Esophagus muscularis mucosa (tissue), 4 donors: ENCODE results near the gene QTRT2. TPM values are rescaled to one million over a fixed set of nuclear protein-coding genes. Genes with fewer than 3 reads are reported as not detected.
A peak's percentile ranks its signal among the peaks of the same experiment; 100 is the strongest.

Source experiments
- DNase-seq: peaks from one replicate; pipeline ENCODE4 v3.0.0-alpha.2; 2017; ENCODE audit errors: extremely low spot score
- H3K27ac ChIP-seq, 4 donors: fragments of 200-600 bp; sonication (generic); replicated peaks in 1 of 4; 1 replicate in 3 of 4; 2 replicates in 1 of 4; pipeline ENCODE4 v1.5.1; 2016 to 2019; ENCODE audit warnings: mild to moderate bottlenecking in 1 of 4
- H3K27me3 ChIP-seq, 4 donors: fragments of 200-600 bp; sonication (generic); one replicate each; pipeline versions ENCODE4 v1.5.1 to v1.6.0; 2016 to 2019
- H3K36me3 ChIP-seq, 4 donors: fragments of 200-600 bp; sonication (generic); one replicate each; pipeline ENCODE4 v1.5.1; 2016 to 2019
- H3K4me1 ChIP-seq, 4 donors: fragments of 200-600 bp; sonication (generic); one replicate each; pipeline ENCODE4 v1.5.1; 2016 to 2019
- H3K4me3 ChIP-seq, 4 donors: fragments of 200-600 bp; sonication (generic); 1 replicate in 2 of 4; 2 replicates in 2 of 4; pipeline ENCODE4 v1.5.1; 2016 to 2019; ENCODE audit warnings: mild to moderate bottlenecking in 4 of 4, moderate library complexity in 1 of 4
- H3K9me3 ChIP-seq, 4 donors: fragments of 200-600 bp; sonication (generic); 1 replicate in 3 of 4; 2 replicates in 1 of 4; pipeline ENCODE4 v1.5.1; 2016 to 2019
- CTCF ChIP-seq, 3 experiments: fragments of 200-600 bp in 2 of 3; fragments of 450-650 bp in 1 of 3; sonication (generic) in 2 of 3; IDR thresholded peaks; one replicate each; pipeline ENCODE4 v1.5.1; 2017 to 2019; ENCODE audit warnings: antibody characterized with exemption in 3 of 3, mild to moderate bottlenecking in 2 of 3, moderate library complexity in 1 of 3
- EP300 ChIP-seq: sonication (generic); formaldehyde crosslinking; IDR thresholded peaks from one replicate; pipeline ENCODE4 v1.6.1; 2017; ENCODE audit warnings: antibody characterized with exemption
- POLR2A ChIP-seq: fragments of 450-650 bp; IDR thresholded peaks from one replicate; pipeline ENCODE4 v1.6.1; 2017; ENCODE audit warnings: antibody characterized with exemption, moderate library complexity, mild to moderate bottlenecking, low read depth
- POLR2AphosphoS5 ChIP-seq, 2 donors: sonication (generic); formaldehyde crosslinking; IDR thresholded peaks; one replicate each; pipeline ENCODE4 v1.6.1; 2017; ENCODE audit warnings: antibody characterized with exemption in 2 of 2
- WGBS: methylation state at CpG from one replicate; pipeline ENCODE4 v1.1.5; 2018; 5-methylcytosine and 5-hydroxymethylcytosine counted together
- intact Hi-C: fragments of 100-400 bp; cut with DNase I; formaldehyde crosslinking; loops from one replicate; pipeline ENCODE4 v1.15.1; 2023
- total RNA-seq, 4 donors: library from RNA; depleted of rRNA; stranded (reverse); fragments of >200 nt; gene quantifications; one replicate each; pipeline versions ENCODE4 v1.1.0 to v1.2.1, GENCODE V29; 2016

QTRT2 gene
- total RNA-seq, 4 donors from 2014 or later: 8.3 to 15.2 (median 11.0) TPM

GRCh38 chr3:114115143-114115542, 58.6 kb downstream of the QTRT2 start:
- no peaks in the 10 kb centered on the region for H3K36me3 ChIP-seq
- H3K9me3 ChIP-seq: no peaks in the 10 kb centered on the region
- DNase-seq: no peak
- H3K27me3 ChIP-seq: no peaks in the 10 kb centered on the region
- H3K4me3 ChIP-seq: no peak overlapping the region
- TF ChIP-seq POLR2AphosphoS5 (IDR thresholded peaks at IDR 0.05) (no peak), EP300 (no peak), CTCF (IDR thresholded peaks at IDR 0.05) (no peak)
- no peaks in the 10 kb centered on the region for H3K4me1 ChIP-seq
- H3K27ac ChIP-seq: no peak overlapping the region
- WGBS: 64% methylated on average over 7 of the region's 7 CpGs
- intact Hi-C loops: no loop called here

GRCh38 chr3:114119776-114120175, 63.2 kb downstream of the QTRT2 start:
- no peak for DNase-seq
- Histone ChIP-seq H3K36me3 (no peaks in the 10 kb centered on the region), H3K27me3 (no peaks in the 10 kb centered on the region), H3K4me3 (no peak overlapping the region), H3K9me3 (no peaks in the 10 kb centered on the region), H3K4me1 (peaks cover 0 to 16% (median 11%) of the 10 kb centered on the region in 4 donors), H3K27ac (no peak overlapping the region)
- 24% methylated on average over 1 of the region's 1 CpG for WGBS
- no peak for TF ChIP-seq CTCF (IDR thresholded peaks at IDR 0.05)
- TF ChIP-seq POLR2AphosphoS5 (IDR thresholded peaks at IDR 0.05): no peak
- no peak for TF ChIP-seq EP300
- no peak for TF ChIP-seq POLR2A
- intact Hi-C loops: no loop called here

GRCh38 chr3:114120211-114120610, 63.7 kb downstream of the QTRT2 start:
- H3K4me1 ChIP-seq: peaks cover 0 to 16% (median 11%) of the 10 kb centered on the region in 4 donors
- 82% methylated on average over 3 of the region's 3 CpGs for WGBS

GRCh38 chr3:114122027-114122709, 65.6 kb downstream of the QTRT2 start:
- intact Hi-C loops: no loop called here
- peak overlapping the region in 2 of 4 donors; percentile 27 to 50 for H3K27ac ChIP-seq
- H3K9me3 ChIP-seq: no peaks in the 10 kb centered on the region
- H3K4me1 ChIP-seq: peaks cover 0 to 16% (median 11%) of the 10 kb centered on the region in 4 donors
- TF ChIP-seq POLR2A: no peak
- no peak for TF ChIP-seq CTCF (IDR thresholded peaks at IDR 0.05)
- no peak for TF ChIP-seq EP300
- TF ChIP-seq POLR2AphosphoS5 (IDR thresholded peaks at IDR 0.05): no peak
- no peak for DNase-seq
- no peak overlapping the region for H3K4me3 ChIP-seq
- 46% methylated on average over 4 of the region's 4 CpGs for WGBS
- no peaks in the 10 kb centered on the region for H3K27me3 ChIP-seq
- H3K36me3 ChIP-seq: no peaks in the 10 kb centered on the region

More at GRCh38 chr3:114120211-114120610, 63.7 kb downstream of the QTRT2 start:
- TF ChIP-seq CTCF (IDR thresholded peaks at IDR 0.05) (no peak), POLR2AphosphoS5 (IDR thresholded peaks at IDR 0.05) (no peak), POLR2A (no peak), EP300 (no peak)
- H3K9me3 ChIP-seq: no peaks in the 10 kb centered on the region
- no peaks in the 10 kb centered on the region for H3K27me3 ChIP-seq
- intact Hi-C loops: no loop called here
- H3K36me3 ChIP-seq: no peaks in the 10 kb centered on the region
- DNase-seq: no peak
- no peak overlapping the region for H3K4me3 ChIP-seq
- H3K27ac ChIP-seq: no peak overlapping the region

- no peaks in the 10 kb centered on the region for H3K27me3 ChIP-seq
- H3K36me3 ChIP-seq: no peaks in the 10 kb centered on the region
- no peaks in the 10 kb centered on the region for H3K9me3 ChIP-seq
- DNase-seq: no peak
- no peak overlapping the region for H3K27ac ChIP-seq
- TF ChIP-seq EP300: no peak
- TF ChIP-seq POLR2AphosphoS5 (IDR thresholded peaks at IDR 0.05): no peak
- no peak for TF ChIP-seq POLR2A
- no peak for TF ChIP-seq CTCF (IDR thresholded peaks at IDR 0.05)
- H3K4me3 ChIP-seq: no peak overlapping the region
- H3K4me1 ChIP-seq: peaks cover 0 to 16% (median 10%) of the 10 kb centered on the region in 4 donors
- WGBS: 50% methylated on average over 1 of the region's 1 CpG
- intact Hi-C loops: no loop called here
Observed at GRCh38 chr3:114126461-114126860, 69.9 kb downstream of the QTRT2 start.
